CD4-positive, alpha-beta T cell (primary cell): Measurements from ENCODE around the gene TBX4. TPM values are rescaled to one million over a fixed set of nuclear protein-coding genes. Genes with fewer than 3 reads are reported as not detected.
"Not testable (repeated sequence)": the region's sequence is repeated elsewhere in the genome, so short reads cannot be mapped to it uniquely, and the experiment has no call there.

Experiments used
- ATAC-seq: fragments of 200-7000 bp; cut with Tn5 transposase; one replicate; pipeline ENCODE4 v1.10.0; 2022; ENCODE audit warnings: mild to moderate bottlenecking; ENCODE audit not compliant: poor library complexity
- CTCF ChIA-PET: fragments of 350-600 bp; sonication (Branson Sonifier 250); formaldehyde crosslinking; loops from one replicate; lab custom pipeline; 2021; ENCODE audit warnings: antibody characterized with exemption, inconsistent platforms; lab: Charles Lee
- POLR2A ChIA-PET: fragments of 350-600 bp; sonication (Branson Sonifier 250); formaldehyde crosslinking; loops from one replicate; lab custom pipeline; 2021; ENCODE audit warnings: antibody characterized with exemption, inconsistent platforms; lab: Charles Lee
- DNase-seq, 14 experiments: peaks; one replicate each; pipeline ENCODE4 v3.0.0-alpha.2; 2013 to 2020; ENCODE audit warnings: mixed read lengths in 2 of 14
- H3K27ac ChIP-seq, 2 donors: one replicate each; pipeline versions ENCODE4 v1.5.1 to v1.7.0; 2013; ENCODE audit warnings: low read length in 2 of 2, low read depth in 1 of 2, mild to moderate bottlenecking in 1 of 2
- H3K27me3 ChIP-seq, 2 experiments: 1 replicate in 1 of 2; 2 replicates in 1 of 2; pipeline versions ENCODE4 v1.6.1 to v1.7.0; 2013; ENCODE audit warnings: low read length in 2 of 2, control low read depth in 1 of 2, mild to moderate bottlenecking in 1 of 2, moderate library complexity in 1 of 2; ENCODE audit not compliant: insufficient read depth in 2 of 2, control insufficient read depth in 1 of 2
- H3K36me3 ChIP-seq: one replicate; pipeline ENCODE4 v1.6.1; 2013; ENCODE audit warnings: low read length, control low read depth; ENCODE audit not compliant: insufficient read depth
- H3K4me1 ChIP-seq: one replicate; pipeline ENCODE4 v1.6.1; 2013; ENCODE audit warnings: low read length, control low read depth; ENCODE audit not compliant: insufficient read depth
- H3K4me3 ChIP-seq: one replicate; pipeline ENCODE4 v1.5.1; 2013; ENCODE audit warnings: mild to moderate bottlenecking, low read length, moderate library complexity
- H3K9me3 ChIP-seq, 2 experiments: 1 replicate in 1 of 2; 2 replicates in 1 of 2; pipeline versions ENCODE4 v1.6.1 to v1.7.0; 2013; ENCODE audit warnings: low read length in 2 of 2, mild to moderate bottlenecking in 2 of 2, control low read depth in 1 of 2, moderate library complexity in 1 of 2; ENCODE audit not compliant: control insufficient read depth in 1 of 2, insufficient read depth in 1 of 2
- H3K27ac Mint-ChIP-seq: one replicate; pipeline ENCODE4 v1.8.0; 2020; ENCODE audit warnings: mixed read lengths
- H3K27me3 Mint-ChIP-seq: one replicate; pipeline ENCODE4 v1.8.0; 2021; ENCODE audit warnings: mixed read lengths
- H3K36me3 Mint-ChIP-seq: one replicate; pipeline ENCODE4 v1.8.0; 2021; ENCODE audit warnings: low read depth, mixed read lengths
- H3K4me1 Mint-ChIP-seq: one replicate; pipeline ENCODE4 v1.8.0; 2021; ENCODE audit warnings: low read depth, mixed read lengths
- H3K4me3 Mint-ChIP-seq: one replicate; pipeline ENCODE4 v1.8.0; 2020; ENCODE audit warnings: mild to moderate bottlenecking, mixed read lengths
- H3K9me3 Mint-ChIP-seq: one replicate; pipeline ENCODE4 v1.8.0; 2020; ENCODE audit warnings: mixed read lengths
- intact Hi-C, 2 experiments: fragments of 100-400 bp; cut with DNase I in 1 of 2; cut with micrococcal nuclease in 1 of 2; formaldehyde crosslinking; loops; one replicate each; pipeline versions ENCODE4 v1.15.1 to v1.9.0; 2023 to 2025; cut with DNase I, micrococcal nuclease
- total RNA-seq, 174 experiments: library from RNA in 2 of 174; stranded (reverse) in 2 of 174; gene quantifications; one replicate each; pipeline ENCODE4 v1.2.3 and lab custom pipeline; 2021 to 2026
- TF ChIP-seq, protein P1 (sequence below): fragments of 200-600 bp; IDR thresholded peaks from one replicate; pipeline ENCODE4 v1.8.0; 2022; ENCODE audit warnings: antibody characterized with exemption, mild to moderate bottlenecking

TBX4 gene
- total RNA-seq, 2 experiments from 2014 or later: not detected

- intact Hi-C loops: no loop called here
- H3K36me3 ChIP-seq: no peaks in the 10 kb centered on the region
- no peak for ATAC-seq
- no peaks in the 10 kb centered on the region for H3K4me1 ChIP-seq
- H3K4me3 ChIP-seq: no peak overlapping the region
- peaks cover 0 to 4% of the 10 kb centered on the region in 2 experiments for H3K9me3 ChIP-seq
- H3K4me1 Mint-ChIP-seq: peaks cover 4% of the 10 kb centered on the region
- no peaks in the 10 kb centered on the region for H3K9me3 Mint-ChIP-seq
- DNase-seq: no peak
- peaks cover 19% of the 10 kb centered on the region for H3K27me3 Mint-ChIP-seq
- TF ChIP-seq, protein P1, sequence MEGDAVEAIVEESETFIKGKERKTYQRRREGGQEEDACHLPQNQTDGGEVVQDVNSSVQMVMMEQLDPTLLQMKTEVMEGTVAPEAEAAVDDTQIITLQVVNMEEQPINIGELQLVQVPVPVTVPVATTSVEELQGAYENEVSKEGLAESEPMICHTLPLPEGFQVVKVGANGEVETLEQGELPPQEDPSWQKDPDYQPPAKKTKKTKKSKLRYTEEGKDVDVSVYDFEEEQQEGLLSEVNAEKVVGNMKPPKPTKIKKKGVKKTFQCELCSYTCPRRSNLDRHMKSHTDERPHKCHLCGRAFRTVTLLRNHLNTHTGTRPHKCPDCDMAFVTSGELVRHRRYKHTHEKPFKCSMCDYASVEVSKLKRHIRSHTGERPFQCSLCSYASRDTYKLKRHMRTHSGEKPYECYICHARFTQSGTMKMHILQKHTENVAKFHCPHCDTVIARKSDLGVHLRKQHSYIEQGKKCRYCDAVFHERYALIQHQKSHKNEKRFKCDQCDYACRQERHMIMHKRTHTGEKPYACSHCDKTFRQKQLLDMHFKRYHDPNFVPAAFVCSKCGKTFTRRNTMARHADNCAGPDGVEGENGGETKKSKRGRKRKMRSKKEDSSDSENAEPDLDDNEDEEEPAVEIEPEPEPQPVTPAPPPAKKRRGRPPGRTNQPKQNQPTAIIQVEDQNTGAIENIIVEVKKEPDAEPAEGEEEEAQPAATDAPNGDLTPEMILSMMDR: no peak
- no peak overlapping the region for H3K27ac ChIP-seq
- ChIA-PET CTCF (no interaction called here), POLR2A (no interaction called here)
- H3K27me3 ChIP-seq: peaks cover 5 to 7% of the 10 kb centered on the region in 2 experiments
- H3K36me3 Mint-ChIP-seq: no peaks in the 10 kb centered on the region
- no peak overlapping the region for H3K27ac Mint-ChIP-seq
- H3K4me3 Mint-ChIP-seq: no peak overlapping the region
Observed at GRCh38 chr17:61491981-61492380, 39.8 kb downstream of the TBX4 start.

DNA sequence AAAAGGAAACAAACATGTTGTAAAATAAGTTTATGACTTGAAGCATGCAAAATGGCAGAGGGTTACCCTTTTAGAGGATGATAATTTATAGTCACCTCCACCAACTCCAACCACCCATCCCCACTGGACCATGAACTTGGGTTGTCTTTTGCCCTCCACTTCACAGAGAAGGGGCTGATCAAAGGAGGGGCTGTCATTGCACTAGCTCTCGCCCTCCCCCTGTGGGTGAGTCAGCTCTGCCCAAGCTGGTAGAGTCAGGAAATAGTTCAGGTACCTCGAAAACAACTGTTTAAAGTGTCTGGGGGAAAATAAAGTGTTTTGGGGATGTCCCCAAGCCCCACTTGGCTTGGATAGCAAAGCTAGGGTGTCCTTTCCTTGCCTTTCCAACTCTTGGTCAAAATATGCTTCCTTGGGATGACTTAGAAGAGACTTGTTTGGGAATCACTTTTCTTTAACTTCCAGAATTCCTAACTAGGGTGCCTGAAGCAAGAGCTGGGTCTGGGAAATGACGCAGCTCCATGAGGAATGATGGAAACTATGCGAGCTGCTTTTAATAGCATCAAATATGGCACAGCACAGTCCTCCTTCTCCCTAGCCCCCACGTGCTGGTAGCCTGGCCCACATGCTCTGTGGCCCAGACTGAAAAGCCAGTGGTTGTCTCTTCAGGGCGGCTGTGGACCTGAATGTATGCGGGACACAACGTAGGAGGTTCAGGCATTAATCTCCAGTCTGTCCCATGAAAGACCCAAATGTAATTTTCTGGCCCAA is 40.7 kb downstream of the TBX4 start:
- TF ChIP-seq, protein P1: no peak
- Mint-ChIP-seq H3K36me3 (no peaks in the 10 kb centered on the region), H3K4me3 (no peak overlapping the region), H3K4me1 (peaks cover 4% of the 10 kb centered on the region), H3K9me3 (no peaks in the 10 kb centered on the region), H3K27me3 (peaks cover 14% of the 10 kb centered on the region), H3K27ac (no peak overlapping the region)
- H3K36me3 ChIP-seq: no peaks in the 10 kb centered on the region
- H3K4me1 ChIP-seq: no peaks in the 10 kb centered on the region
- ChIA-PET POLR2A (no interaction called here), CTCF (no interaction called here)
- DNase-seq: no peak
- no peak for ATAC-seq
- no peak overlapping the region for H3K4me3 ChIP-seq
- no peak overlapping the region for H3K27ac ChIP-seq
- intact Hi-C loops: no loop called here
- peaks cover 5 to 7% of the 10 kb centered on the region in 2 experiments for H3K27me3 ChIP-seq
- peaks cover 0 to 4% of the 10 kb centered on the region in 2 experiments for H3K9me3 ChIP-seq

DNA sequence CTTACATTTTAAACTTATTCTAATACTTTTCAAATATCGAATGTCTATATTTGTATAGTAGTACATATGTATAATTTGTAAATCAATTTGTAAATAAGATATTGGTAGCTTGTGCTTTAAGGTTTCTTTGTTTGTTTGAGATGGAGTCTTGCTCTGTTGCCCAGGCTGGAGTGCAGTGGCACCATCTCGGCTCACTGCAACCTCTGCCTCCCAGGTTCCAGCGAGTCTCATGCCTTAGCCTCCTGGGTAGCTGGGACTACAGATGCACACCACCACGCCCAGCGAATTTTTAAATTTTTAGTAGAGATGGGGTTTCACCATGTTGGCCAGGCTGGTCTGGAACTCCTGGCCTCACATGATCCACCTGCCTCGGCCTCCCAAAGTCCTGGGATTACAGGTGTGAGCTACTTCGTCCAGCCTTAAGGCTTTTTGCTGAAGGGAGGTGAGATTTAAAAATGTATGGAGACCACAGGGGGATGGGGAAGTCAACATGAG is 41.7 kb downstream of the TBX4 start:
- H3K4me3 ChIP-seq, intact Hi-C loops, H3K9me3 ChIP-seq, H3K27ac ChIP-seq, ATAC-seq, CTCF ChIA-PET, H3K36me3 Mint-ChIP-seq, H3K36me3 ChIP-seq, H3K4me1 ChIP-seq, H3K4me3 Mint-ChIP-seq, DNase-seq, H3K27me3 ChIP-seq, H3K27ac Mint-ChIP-seq, H3K9me3 Mint-ChIP-seq, POLR2A ChIA-PET, H3K4me1 Mint-ChIP-seq: not testable (repeated sequence)
- peaks cover 14% of the 10 kb centered on the region for H3K27me3 Mint-ChIP-seq
